Mucosa of stomach (tissue), 1 donor: ENCODE measurements around the gene CAV2.

Experiments used
- H3K27me3 ChIP-seq: one replicate; pipeline ENCODE4 v1.7.0; 2013; ENCODE audit warnings: mild to moderate bottlenecking, low read length; ENCODE audit not compliant: control insufficient read depth, insufficient read depth
- H3K36me3 ChIP-seq: one replicate; pipeline ENCODE4 v1.7.0; 2013; ENCODE audit warnings: low read length; ENCODE audit not compliant: control insufficient read depth, insufficient read depth
- H3K4me1 ChIP-seq: one replicate; pipeline ENCODE4 v1.7.0; 2013; ENCODE audit warnings: mild to moderate bottlenecking, low read length; ENCODE audit not compliant: control insufficient read depth, insufficient read depth
- H3K4me3 ChIP-seq: one replicate; pipeline ENCODE4 v1.7.0; 2013; ENCODE audit warnings: low read length
- H3K9ac ChIP-seq: one replicate; pipeline ENCODE4 v1.7.0; 2013; ENCODE audit warnings: mild to moderate bottlenecking, low read length, moderate library complexity
- H3K9me3 ChIP-seq: one replicate; pipeline ENCODE4 v1.7.0; 2013; ENCODE audit warnings: mild to moderate bottlenecking, low read length, moderate library complexity; ENCODE audit not compliant: control insufficient read depth
- donor health status: Pancreatic carcinoma.

CAV2 gene

GRCh38 chr7:116554911-116555310 is 55.4 kb downstream of the CAV2 start:
- Histone ChIP-seq H3K9me3 (no peaks in the 10 kb centered on the region), H3K4me1 (no peaks in the 10 kb centered on the region), H3K9ac (no peak overlapping the region), H3K36me3 (no peaks in the 10 kb centered on the region), H3K4me3 (no peak overlapping the region), H3K27me3 (no peaks in the 10 kb centered on the region)

- H3K4me1 ChIP-seq = no peaks in the 10 kb centered on the region
Observed at GRCh38 chr7:116557066-116557585, 57.6 kb downstream of the CAV2 start.

GRCh38 chr7:116557901-116558300 is 58.4 kb downstream of the CAV2 start:
- H3K27me3 ChIP-seq = no peaks in the 10 kb centered on the region
- no peak overlapping the region for H3K4me3 ChIP-seq
- H3K36me3 ChIP-seq = no peaks in the 10 kb centered on the region
- H3K9ac ChIP-seq = no peak overlapping the region
- H3K9me3 ChIP-seq = no peaks in the 10 kb centered on the region
- no peaks in the 10 kb centered on the region for H3K4me1 ChIP-seq

More at GRCh38 chr7:116557066-116557585, 57.6 kb downstream of the CAV2 start:
- Histone ChIP-seq H3K27me3 (no peaks in the 10 kb centered on the region), H3K36me3 (no peaks in the 10 kb centered on the region), H3K4me3 (no peak overlapping the region), H3K9me3 (no peaks in the 10 kb centered on the region), H3K9ac (no peak overlapping the region)
